Prostate gland (tissue), 2 donors: Measurements from ENCODE around the gene PGC.

Source experiments
- CTCF ChIP-seq, 4 experiments: fragments of 200-600 bp in 2 of 4; fragments of 450-650 bp in 2 of 4; sonication (generic) in 2 of 4; IDR thresholded peaks; 1 replicate in 3 of 4; 2 replicates in 1 of 4; pipeline ENCODE4 v1.5.1; 2016 to 2019; ENCODE audit warnings: antibody characterized with exemption in 4 of 4, mild to moderate bottlenecking in 2 of 4, moderate library complexity in 2 of 4
- POLR2A ChIP-seq: fragments of 450-650 bp; IDR thresholded peaks from one replicate; pipeline ENCODE4 v1.6.1; 2016; ENCODE audit warnings: antibody characterized with exemption, mild to moderate bottlenecking
- POLR2AphosphoS5 ChIP-seq: sonication (generic); formaldehyde crosslinking; IDR thresholded peaks from one replicate; pipeline ENCODE4 v1.6.1; 2017; ENCODE audit warnings: antibody characterized with exemption

GRCh38 chr6:41716516-41717391 is 30.4 kb downstream of the PGC start:
- TF ChIP-seq CTCF (IDR thresholded peaks at IDR 0.05) (no peak), POLR2AphosphoS5 (no peak), POLR2A (no peak)
